ENCODE measurements around the gene IGF2R. TPM values are rescaled to one million over a fixed set of nuclear protein-coding genes. Genes with fewer than 3 reads are reported as not detected.

The IGF2R gene
- total RNA-seq, 1 experiment from 2014 or later = 31.5 TPM

DNA sequence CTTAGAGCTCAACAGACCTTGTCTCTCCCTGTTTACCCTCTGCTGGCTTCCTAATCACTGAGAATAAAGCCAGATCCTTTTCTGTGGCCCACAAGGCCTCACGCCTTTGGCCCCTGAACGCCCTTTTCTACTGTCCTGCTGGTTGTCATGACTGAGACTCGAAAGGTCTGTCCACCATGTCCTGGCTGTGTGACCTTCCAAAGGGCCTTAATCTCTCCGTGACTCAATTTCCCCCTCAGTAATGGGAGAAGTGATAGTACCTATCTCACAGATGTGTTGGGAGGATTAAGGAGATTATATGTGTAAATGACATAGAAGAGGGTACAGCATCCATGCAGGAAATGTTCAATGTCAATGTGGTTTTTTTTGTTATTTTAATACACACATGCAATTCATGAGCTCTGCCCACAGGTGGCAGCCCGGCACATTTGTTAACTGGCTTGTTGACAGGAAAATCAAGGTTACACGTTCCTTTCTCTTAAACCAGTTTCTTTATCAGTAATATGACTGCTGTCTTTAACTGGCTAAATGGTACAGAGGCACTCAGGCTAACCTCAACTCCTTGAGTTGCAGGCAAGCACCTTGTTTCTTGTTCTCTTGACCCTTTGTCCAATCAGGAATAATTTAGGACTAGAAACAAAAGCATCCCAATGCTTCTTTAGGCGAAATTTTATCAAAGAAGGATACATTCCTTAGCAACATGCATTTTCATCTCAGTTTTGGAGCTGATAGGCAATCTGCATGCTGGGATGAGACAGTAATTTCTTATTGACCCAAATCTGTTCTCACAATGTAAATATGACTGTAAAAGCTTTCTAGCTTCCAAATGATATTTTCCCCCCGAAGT, 169.3 kb downstream of the IGF2R start:
- no peaks in the 10 kb centered on the region for H3F3A ChIP-seq (ENCODE audit: low read length, unreplicated experiment)
- H3K9ac ChIP-seq (ENCODE audit: low read length) = no peak overlapping the region
- CTCF ChIA-PET = interaction anchor here (0.6 to 1.4 kb wide), 4 partner anchors 29 to 396 kb away, joined by 3 to 9 read pairs (median 4); no protein-coding TSS in a partner anchor
- no TSS peak for BruUV-seq (replicated peaks)
- H2AFZ ChIP-seq (ENCODE audit: low read length) = no peak overlapping the region
- H3K9me2 ChIP-seq (replicated peaks; ENCODE audit: low read length) = no peaks in the 10 kb centered on the region
- TF ChIP-seq, protein P1, sequence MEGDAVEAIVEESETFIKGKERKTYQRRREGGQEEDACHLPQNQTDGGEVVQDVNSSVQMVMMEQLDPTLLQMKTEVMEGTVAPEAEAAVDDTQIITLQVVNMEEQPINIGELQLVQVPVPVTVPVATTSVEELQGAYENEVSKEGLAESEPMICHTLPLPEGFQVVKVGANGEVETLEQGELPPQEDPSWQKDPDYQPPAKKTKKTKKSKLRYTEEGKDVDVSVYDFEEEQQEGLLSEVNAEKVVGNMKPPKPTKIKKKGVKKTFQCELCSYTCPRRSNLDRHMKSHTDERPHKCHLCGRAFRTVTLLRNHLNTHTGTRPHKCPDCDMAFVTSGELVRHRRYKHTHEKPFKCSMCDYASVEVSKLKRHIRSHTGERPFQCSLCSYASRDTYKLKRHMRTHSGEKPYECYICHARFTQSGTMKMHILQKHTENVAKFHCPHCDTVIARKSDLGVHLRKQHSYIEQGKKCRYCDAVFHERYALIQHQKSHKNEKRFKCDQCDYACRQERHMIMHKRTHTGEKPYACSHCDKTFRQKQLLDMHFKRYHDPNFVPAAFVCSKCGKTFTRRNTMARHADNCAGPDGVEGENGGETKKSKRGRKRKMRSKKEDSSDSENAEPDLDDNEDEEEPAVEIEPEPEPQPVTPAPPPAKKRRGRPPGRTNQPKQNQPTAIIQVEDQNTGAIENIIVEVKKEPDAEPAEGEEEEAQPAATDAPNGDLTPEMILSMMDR (conservative IDR thresholded peaks at IDR 0.05; ENCODE audit: low read depth, low read length) = peak; percentile 79
- no peak for TF ChIP-seq EZH2 (IDR thresholded peaks at IDR 0.05; ENCODE audit: low read length, unreplicated experiment)
- peak overlapping the region; percentile 70 for H3K27ac ChIP-seq (ENCODE audit: low read length)
- H3K4me3 ChIP-seq (ENCODE audit: low read length) = no peak overlapping the region
- intact Hi-C loops (cut with micrococcal nuclease) = loop anchor here (1.0 to 5.0 kb wide), 4 partner anchors 22 to 318 kb away; no protein-coding TSS in a partner anchor
- H3K9me3 ChIP-seq (ENCODE audit: low read length) = no peaks in the 10 kb centered on the region
- ATAC-seq (peak; percentile 13; the same call in 1 of the 2 replicates), DNase-seq (peak; percentile 74)
- no peaks in the 10 kb centered on the region for H3K27me3 ChIP-seq (ENCODE audit: low read length)
- H3K4me1 ChIP-seq (ENCODE audit: insufficient read depth, low read length) = peaks cover 31% of the 10 kb centered on the region
- H4K20me1 ChIP-seq (ENCODE audit: low read length) = no peaks in the 10 kb centered on the region
- no peaks in the 10 kb centered on the region for H3K79me2 ChIP-seq (ENCODE audit: low read length)
- 0 out of 2 replicates have a peak overlapping the region, but pooled peaks have one; percentile 45 for H3K4me2 ChIP-seq (ENCODE audit: low read length)
- POLR2A ChIA-PET (ENCODE audit: unreplicated experiment) = no interaction called here
- no peaks in the 10 kb centered on the region for H3K36me3 ChIP-seq (ENCODE audit: low read depth, low read length)

DNA sequence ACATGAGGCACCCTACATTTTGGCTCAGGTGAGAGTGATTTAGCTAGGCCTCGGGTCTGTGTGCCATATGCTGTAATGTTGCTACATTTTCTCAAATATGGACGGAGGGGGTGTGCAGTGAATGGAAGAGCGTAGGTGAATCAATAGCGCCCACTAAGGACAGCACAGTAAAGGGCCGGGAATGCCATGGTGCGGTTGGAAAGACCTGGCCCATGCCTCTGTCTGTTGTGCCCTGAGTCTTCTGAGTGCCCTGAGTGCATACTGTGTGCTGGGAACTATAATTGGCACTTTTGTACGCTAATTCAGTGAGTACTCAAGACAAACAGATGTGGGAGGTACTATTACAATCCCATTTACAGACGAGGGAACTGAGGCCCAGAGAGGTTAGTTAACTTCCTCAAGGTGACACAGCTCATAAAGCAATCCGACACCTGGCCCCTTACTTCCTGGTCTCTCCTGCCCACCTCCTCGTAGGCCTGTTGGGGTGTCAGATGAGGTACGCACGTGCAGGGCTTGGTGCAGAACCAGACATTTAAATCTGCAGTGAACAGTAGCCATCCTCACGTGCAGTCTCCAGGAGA, 170.0 kb downstream of the IGF2R start:
- Histone ChIP-seq H3K9me3 (ENCODE audit: low read length) (no peaks in the 10 kb centered on the region), H3K79me2 (ENCODE audit: low read length) (no peaks in the 10 kb centered on the region), H2AFZ (ENCODE audit: low read length) (no peak overlapping the region), H3K27me3 (ENCODE audit: low read length) (no peaks in the 10 kb centered on the region), H3K4me3 (ENCODE audit: low read length) (no peak overlapping the region), H3K4me2 (ENCODE audit: low read length) (peak overlapping the region; percentile 45), H3F3A (ENCODE audit: low read length, unreplicated experiment) (no peaks in the 10 kb centered on the region), H3K4me1 (ENCODE audit: insufficient read depth, low read length) (peaks cover 31% of the 10 kb centered on the region), H3K36me3 (ENCODE audit: low read depth, low read length) (no peaks in the 10 kb centered on the region), H3K9ac (ENCODE audit: low read length) (peak overlapping the region; percentile 19; the same call in 1 of the 2 replicates), H3K27ac (ENCODE audit: low read length) (peak overlapping the region; percentile 70), H3K9me2 (replicated peaks; ENCODE audit: low read length) (no peaks in the 10 kb centered on the region), H4K20me1 (ENCODE audit: low read length) (no peaks in the 10 kb centered on the region)
- DNase-seq (no peak), ATAC-seq (no peak)
- ChIA-PET POLR2A (ENCODE audit: unreplicated experiment) (no interaction called here), CTCF (interaction anchor here (0.6 to 1.4 kb wide), 4 partner anchors 29 to 395 kb away, joined by 3 to 9 read pairs (median 4); no protein-coding TSS in a partner anchor)
- TF ChIP-seq EZH2 (IDR thresholded peaks at IDR 0.05; ENCODE audit: low read length, unreplicated experiment) (no peak), EZH2phosphoT487 (IDR thresholded peaks at IDR 0.05; ENCODE audit: borderline replicate concordance, low read length) (no peak)
- TF ChIP-seq, protein P1 (conservative IDR thresholded peaks at IDR 0.05; ENCODE audit: low read depth, low read length) = no peak
- intact Hi-C loops (cut with micrococcal nuclease) = loop anchor here (1.0 to 5.0 kb wide), 4 partner anchors 21 to 317 kb away; no protein-coding TSS in a partner anchor
- no TSS peak for BruUV-seq (replicated peaks)
